MCF 10A (cell line): ENCODE data around the gene NFIL3. TPM values are rescaled to one million over a fixed set of nuclear protein-coding genes. Genes with fewer than 3 reads are reported as not detected.
A peak's percentile ranks its signal among the peaks of the same experiment; 100 is the strongest.

ENCODE experiments used
- BruUV-seq: library from RNA; stranded (reverse); fragments of 400-500 nt; replicated peaks from 2 replicates; lab custom pipeline; 2021; lab: Mats Ljungman, UMichigan
- CTCF ChIA-PET: fragments of 300-600 bp; sonication (Branson Sonifier 250); formaldehyde crosslinking; extraction: SDS; loops from one replicate; lab custom pipeline; 2021; ENCODE audit warnings: antibody characterized with exemption, inconsistent platforms; lab: Yijun Ruan, JAX
- POLR2A ChIA-PET: fragments of 300-600, 350-650 bp; sonication (Branson Sonifier 250); formaldehyde crosslinking; extraction: SDS; loops from one replicate; lab custom pipeline; 2020; ENCODE audit warnings: antibody characterized with exemption, inconsistent platforms; lab: Yijun Ruan, JAX
- DNase-seq: peaks from one replicate; pipeline ENCODE4 v3.0.0-alpha.2; 2018; ENCODE audit not compliant: unreplicated experiment
- H3K27ac Mint-ChIP-seq: one replicate; pipeline ENCODE4 v1.8.0; 2022; ENCODE audit warnings: mild to moderate bottlenecking, low read depth, mixed read lengths; ENCODE audit not compliant: unreplicated experiment
- H3K27me3 Mint-ChIP-seq: one replicate; pipeline ENCODE4 v1.8.0; 2022; ENCODE audit warnings: mixed read lengths; ENCODE audit not compliant: insufficient read depth, unreplicated experiment
- H3K36me3 Mint-ChIP-seq: one replicate; pipeline ENCODE4 v1.8.0; 2022; ENCODE audit warnings: mild to moderate bottlenecking, moderate library complexity, mixed read lengths; ENCODE audit not compliant: insufficient read depth, unreplicated experiment
- H3K4me1 Mint-ChIP-seq: one replicate; pipeline ENCODE4 v1.8.0; 2022; ENCODE audit warnings: mixed read lengths; ENCODE audit not compliant: insufficient read depth, unreplicated experiment
- H3K4me3 Mint-ChIP-seq: one replicate; pipeline ENCODE4 v1.8.0; 2022; ENCODE audit warnings: mild to moderate bottlenecking, moderate library complexity, mixed read lengths; ENCODE audit not compliant: unreplicated experiment
- H3K9me3 Mint-ChIP-seq: one replicate; pipeline ENCODE4 v1.8.0; 2022; ENCODE audit warnings: mixed read lengths; ENCODE audit not compliant: unreplicated experiment
- CTCF ChIP-seq: fragments of 200-600 bp; IDR thresholded peaks from one replicate; pipeline ENCODE4 v1.8.0; 2022; ENCODE audit warnings: antibody characterized with exemption, mild to moderate bottlenecking; ENCODE audit not compliant: unreplicated experiment
- intact Hi-C: fragments of 100-400 bp; cut with micrococcal nuclease; formaldehyde crosslinking; loops from 2 replicates; pipeline ENCODE4 v1.14.1; 2022
- total RNA-seq: library from RNA; stranded (reverse); gene quantifications from 2 replicates; pipeline ENCODE4 v1.2.3, GENCODE V29; 2022

Gene NFIL3
- total RNA-seq, 1 experiment from 2014 or later, result 76.8 TPM

GRCh38 chr9:91417602-91418214 lies 5.9 kb downstream of the NFIL3 start:
- Mint-ChIP-seq H3K4me1 (peaks cover 62% of the 10 kb centered on the region), H3K27ac (peak overlapping the region; percentile 65), H3K4me3 (peak overlapping the region; percentile 36), H3K36me3 (peaks cover 58% of the 10 kb centered on the region), H3K27me3 (no peaks in the 10 kb centered on the region), H3K9me3 (no peaks in the 10 kb centered on the region)
- no peak for DNase-seq
- ChIA-PET CTCF (interaction anchor here (0.5 kb wide), 1 partner anchor 527 kb away, joined by 4 read pairs; no protein-coding TSS in a partner anchor), POLR2A (interaction anchor here (0.6 to 11.8 kb wide), 12 partner anchors 11 to 496 kb away, joined by 3 to 124 read pairs (median 3); partner anchors contain the start of gene AUH)
- no TSS peak for BruUV-seq
- TF ChIP-seq CTCF, result no peak
- intact Hi-C loops, result no loop called here

- CTCF ChIA-PET, result interaction anchor here (0.6 kb wide), 3 partner anchors 10 to 38 kb away, joined by 3 to 5 read pairs (median 3); no protein-coding TSS in a partner anchor
- Mint-ChIP-seq H3K27ac (peak overlapping the region; percentile 6), H3K9me3 (no peaks in the 10 kb centered on the region), H3K4me3 (peak overlapping the region; percentile 37), H3K36me3 (peaks cover 62% of the 10 kb centered on the region), H3K27me3 (no peaks in the 10 kb centered on the region), H3K4me1 (peaks cover 64% of the 10 kb centered on the region)
- BruUV-seq, result no TSS peak
- peak; percentile 32 for DNase-seq
- TF ChIP-seq CTCF, result no peak
- intact Hi-C loops, result no loop called here
- POLR2A ChIA-PET, result interaction anchor here (0.7 to 11.8 kb wide), 8 partner anchors 8 to 356 kb away, joined by 3 to 124 read pairs (median 4); partner anchors contain the start of gene AUH
These were observed 7.4 kb downstream of the NFIL3 start for GRCh38 chr9:91416096-91416712.

- peaks cover 63% of the 10 kb centered on the region for H3K36me3 Mint-ChIP-seq
- no peaks in the 10 kb centered on the region for H3K9me3 Mint-ChIP-seq
- POLR2A ChIA-PET, result interaction anchor here (0.6 to 11.8 kb wide), 4 partner anchors 11 to 217 kb away, joined by 3 to 124 read pairs (median 6); partner anchors contain the start of gene AUH
- no TSS peak for BruUV-seq
- no peak for DNase-seq
- no peaks in the 10 kb centered on the region for H3K27me3 Mint-ChIP-seq
- H3K4me3 Mint-ChIP-seq, result peak overlapping the region; percentile 36
- TF ChIP-seq CTCF, result no peak
- intact Hi-C loops, result no loop called here
- CTCF ChIA-PET, result interaction anchor here (0.6 kb wide), 1 partner anchor 39 kb away, joined by 5 read pairs; no protein-coding TSS in a partner anchor
- peak overlapping the region; percentile 6 for H3K27ac Mint-ChIP-seq
- peaks cover 70% of the 10 kb centered on the region for H3K4me1 Mint-ChIP-seq
These were observed 8.3 kb downstream of the NFIL3 start for GRCh38 chr9:91415290-91415689.

GRCh38 chr9:91412941-91413340 lies 10.7 kb downstream of the NFIL3 start:
- POLR2A ChIA-PET, result interaction anchor here (1.4 to 2.1 kb wide), 2 partner anchors 8 to 17 kb away, joined by 4 to 6 read pairs; no protein-coding TSS in a partner anchor
- Mint-ChIP-seq H3K4me3 (no peak overlapping the region), H3K9me3 (no peaks in the 10 kb centered on the region), H3K27ac (no peak overlapping the region), H3K36me3 (peaks cover 86% of the 10 kb centered on the region), H3K27me3 (no peaks in the 10 kb centered on the region), H3K4me1 (peaks cover 59% of the 10 kb centered on the region)
- no TSS peak for BruUV-seq
- TF ChIP-seq CTCF, result no peak
- no peak for DNase-seq
- intact Hi-C loops, result no loop called here
- CTCF ChIA-PET, result no interaction called here
